GM23338 (cell line): ENCODE measurements around the gene ST7L. TPM values are rescaled to one million over a fixed set of nuclear protein-coding genes. Genes with fewer than 3 reads are reported as not detected.

ENCODE experiments used
- ATAC-seq: fragments of 200-7000 bp; cut with Tn5 transposase; 3 replicates; pipeline ENCODE4 v1.9.1; 2020
- DNase-seq: peaks from one replicate; pipeline ENCODE4 v3.0.0-alpha.2; 2015; ENCODE audit warnings: low spot score
- H2AFZ ChIP-seq: fragments of 200-600 bp; sonication (generic); 2 replicates; pipeline ENCODE4 v1.8.0; 2016; ENCODE audit warnings: antibody characterized with exemption, mild to moderate bottlenecking, moderate library complexity
- H3F3A ChIP-seq: fragments of 200-600 bp; sonication (generic); replicated peaks from 2 replicates; pipeline ENCODE4 v1.8.0; 2017; ENCODE audit warnings: antibody characterized with exemption, mixed run types, low read depth
- H3K27ac ChIP-seq: fragments of 200-600 bp; sonication (generic); 2 replicates; pipeline ENCODE4 v1.6.1; 2016; ENCODE audit warnings: low read depth
- H3K27me3 ChIP-seq: fragments of 200-600 bp; sonication (generic); 2 replicates; pipeline ENCODE4 v1.8.0; 2016; ENCODE audit warnings: mild to moderate bottlenecking, mixed run types, moderate library complexity; ENCODE audit not compliant: insufficient read depth
- H3K36me3 ChIP-seq: fragments of 200-600 bp; sonication (generic); 2 replicates; pipeline ENCODE4 v1.8.0; 2016; ENCODE audit warnings: mild to moderate bottlenecking; ENCODE audit not compliant: insufficient read depth
- H3K4me1 ChIP-seq: fragments of 200-600 bp; sonication (generic); 2 replicates; pipeline ENCODE4 v1.8.0; 2016; ENCODE audit warnings: mild to moderate bottlenecking, moderate library complexity; ENCODE audit not compliant: insufficient read depth
- H3K4me2 ChIP-seq: fragments of 200-600 bp; sonication (generic); 2 replicates; pipeline ENCODE4 v1.7.1; 2017; ENCODE audit warnings: mixed run types
- H3K4me3 ChIP-seq: fragments of 200-600 bp; sonication (generic); 2 replicates; pipeline ENCODE4 v1.6.1; 2016; ENCODE audit warnings: mixed run types
- H3K79me2 ChIP-seq: fragments of 200-600 bp; sonication (generic); replicated peaks from 2 replicates; pipeline ENCODE4 v1.8.0; 2017; ENCODE audit warnings: mild to moderate bottlenecking; ENCODE audit not compliant: insufficient read depth
- H3K9me2 ChIP-seq: fragments of 200-600 bp; sonication (generic); 2 replicates; pipeline ENCODE4 v1.8.0; 2017; ENCODE audit not compliant: insufficient read depth
- H4K20me1 ChIP-seq: fragments of 200-600 bp; sonication (generic); replicated peaks from 2 replicates; pipeline ENCODE4 v1.8.0; 2017; ENCODE audit warnings: mild to moderate bottlenecking; ENCODE audit not compliant: insufficient read depth
- H3K27ac Mint-ChIP-seq: 2 replicates; pipeline ENCODE4 v1.8.0; 2020; ENCODE audit warnings: inconsistent platforms, mild to moderate bottlenecking, moderate library complexity, mixed read lengths
- H3K27me3 Mint-ChIP-seq: 3 replicates; pipeline ENCODE4 v1.8.0; 2022; ENCODE audit warnings: low read depth, mild to moderate bottlenecking, moderate library complexity, mixed read lengths, inconsistent platforms; ENCODE audit not compliant: insufficient read depth, poor library complexity
- H3K36me3 Mint-ChIP-seq: 3 replicates; pipeline ENCODE4 v1.8.0; 2021; ENCODE audit warnings: low read depth, mild to moderate bottlenecking, inconsistent platforms, moderate library complexity, mixed read lengths
- H3K4me1 Mint-ChIP-seq: 3 replicates; pipeline ENCODE4 v1.8.0; 2020; ENCODE audit warnings: mild to moderate bottlenecking, inconsistent platforms, mixed read lengths
- H3K4me3 Mint-ChIP-seq: 3 replicates; pipeline ENCODE4 v1.8.0; 2021; ENCODE audit warnings: moderate library complexity, mild to moderate bottlenecking, inconsistent platforms, mixed read lengths
- H3K9me3 Mint-ChIP-seq: 3 replicates; pipeline ENCODE4 v1.8.0; 2020; ENCODE audit warnings: moderate library complexity, mild to moderate bottlenecking, inconsistent platforms, mixed read lengths
- CREB1 ChIP-seq: fragments of 250-450 bp; sonication (Bioruptor Pico); IDR thresholded peaks from 2 replicates; pipeline ENCODE4 v1.5.0; 2020; ENCODE audit warnings: low read depth, mild to moderate bottlenecking, moderate library complexity
- CTCF ChIP-seq, 2 experiments: fragments of 200-600 bp in 1 of 2; sonication (generic) in 1 of 2; conservative IDR thresholded peaks; 2 replicates each; pipeline versions ENCODE4 v1.5.1 to v1.6.1; 2016 to 2017; ENCODE audit warnings: antibody characterized with exemption in 2 of 2, low read depth in 2 of 2, mild to moderate bottlenecking in 2 of 2, moderate library complexity in 1 of 2
- ETS1 ChIP-seq: IDR thresholded peaks from 2 replicates; pipeline ENCODE4 v1.6.1; 2016; ENCODE audit warnings: antibody characterized with exemption
- NANOG ChIP-seq: IDR thresholded peaks from 2 replicates; pipeline ENCODE4 v1.6.1; 2016; ENCODE audit warnings: antibody characterized with exemption, borderline replicate concordance
- POLR2AphosphoS5 ChIP-seq: IDR thresholded peaks from 2 replicates; pipeline ENCODE4 v1.6.1; 2016; ENCODE audit warnings: antibody characterized with exemption, low read depth
- STAT1 ChIP-seq: IDR thresholded peaks from one replicate; pipeline ENCODE4 v1.6.1; 2016; ENCODE audit warnings: antibody characterized with exemption; ENCODE audit not compliant: unreplicated experiment
- ZNF114 ChIP-seq: fragments of 250-450 bp; sonication (Bioruptor Pico); IDR thresholded peaks from 2 replicates; pipeline ENCODE4 v1.5.0; 2020; ENCODE audit warnings: mild to moderate bottlenecking, moderate library complexity
- ZNF331 ChIP-seq: fragments of 250-450 bp; sonication (Bioruptor Pico); IDR thresholded peaks from 2 replicates; pipeline ENCODE4 v1.5.0; 2020; ENCODE audit warnings: low read depth, mild to moderate bottlenecking, moderate library complexity
- ZNF462 ChIP-seq: fragments of 250-450 bp; sonication (Bioruptor Pico); IDR thresholded peaks from 2 replicates; pipeline ENCODE4 v1.5.0; 2020; ENCODE audit warnings: mild to moderate bottlenecking, moderate library complexity
- polyA plus RNA-seq: library from polyadenylated mRNA; unstranded; fragments of >200 nt; fragmentation: Nextera tagmentation; extraction: Ambion mirVana; gene quantifications from 2 replicates; pipeline ENCODE4 v1.2.1, GENCODE V29; 2016
- total RNA-seq: library from RNA; depleted of rRNA; stranded (reverse); fragments of >200 nt; shearing (Covaris generic); gene quantifications from 2 replicates; pipeline ENCODE4 v1.2.3, GENCODE V29; 2014

Gene ST7L
- total and polyA plus RNA-seq, 2 experiments from 2014 or later = 18.2 to 21.0 TPM

GRCh38 chr1:112505400-112505785 is 113.5 kb downstream of the ST7L start:
- ATAC-seq (no peak), DNase-seq (no peak)
- Histone ChIP-seq H3K36me3 (no peaks in the 10 kb centered on the region), H4K20me1 (peaks cover 4% of the 10 kb centered on the region; the same call in 1 of the 2 replicates), H3K4me2 (no peak overlapping the region), H3K9me2 (no peaks in the 10 kb centered on the region), H3K79me2 (no peaks in the 10 kb centered on the region), H3K4me3 (no peak overlapping the region), H3K27ac (no peak overlapping the region), H3F3A (peaks cover 7% of the 10 kb centered on the region; the same call in 1 of the 2 replicates), H2AFZ (no peak overlapping the region), H3K4me1 (peaks cover 35% of the 10 kb centered on the region), H3K27me3 (peaks cover 99% of the 10 kb centered on the region)
- no peaks in the 10 kb centered on the region; the same call in 2 of the 3 replicates for H3K36me3 Mint-ChIP-seq
- H3K27ac Mint-ChIP-seq = no peak overlapping the region
- no peak for TF ChIP-seq CTCF (conservative IDR thresholded peaks at IDR 0.05; ENCODE audit: low read depth in 2 of 2)
- no peak for TF ChIP-seq CREB1
- TF ChIP-seq ZNF331 (CRISPR knock-in tag) = no peak
- no peak for TF ChIP-seq ZNF114
- no peak for TF ChIP-seq POLR2AphosphoS5
- TF ChIP-seq ZNF462 = no peak
- no peak for TF ChIP-seq ETS1
- no peak for TF ChIP-seq STAT1
- TF ChIP-seq NANOG = no peak
- H3K27me3 Mint-ChIP-seq = peaks cover 71% of the 10 kb centered on the region
- peaks cover 43% of the 10 kb centered on the region for H3K4me1 Mint-ChIP-seq
- no peaks in the 10 kb centered on the region; the same call in 1 of the 3 replicates for H3K9me3 Mint-ChIP-seq
- H3K4me3 Mint-ChIP-seq = no peak overlapping the region
